SK-N-DZ (cell line): ENCODE measurements around the gene TFF1.

Experiments used
- DNase-seq: peaks from one replicate; pipeline ENCODE4 v3.0.0-alpha.2; 2015; ENCODE audit warnings: low spot score

The TFF1 gene

DNA sequence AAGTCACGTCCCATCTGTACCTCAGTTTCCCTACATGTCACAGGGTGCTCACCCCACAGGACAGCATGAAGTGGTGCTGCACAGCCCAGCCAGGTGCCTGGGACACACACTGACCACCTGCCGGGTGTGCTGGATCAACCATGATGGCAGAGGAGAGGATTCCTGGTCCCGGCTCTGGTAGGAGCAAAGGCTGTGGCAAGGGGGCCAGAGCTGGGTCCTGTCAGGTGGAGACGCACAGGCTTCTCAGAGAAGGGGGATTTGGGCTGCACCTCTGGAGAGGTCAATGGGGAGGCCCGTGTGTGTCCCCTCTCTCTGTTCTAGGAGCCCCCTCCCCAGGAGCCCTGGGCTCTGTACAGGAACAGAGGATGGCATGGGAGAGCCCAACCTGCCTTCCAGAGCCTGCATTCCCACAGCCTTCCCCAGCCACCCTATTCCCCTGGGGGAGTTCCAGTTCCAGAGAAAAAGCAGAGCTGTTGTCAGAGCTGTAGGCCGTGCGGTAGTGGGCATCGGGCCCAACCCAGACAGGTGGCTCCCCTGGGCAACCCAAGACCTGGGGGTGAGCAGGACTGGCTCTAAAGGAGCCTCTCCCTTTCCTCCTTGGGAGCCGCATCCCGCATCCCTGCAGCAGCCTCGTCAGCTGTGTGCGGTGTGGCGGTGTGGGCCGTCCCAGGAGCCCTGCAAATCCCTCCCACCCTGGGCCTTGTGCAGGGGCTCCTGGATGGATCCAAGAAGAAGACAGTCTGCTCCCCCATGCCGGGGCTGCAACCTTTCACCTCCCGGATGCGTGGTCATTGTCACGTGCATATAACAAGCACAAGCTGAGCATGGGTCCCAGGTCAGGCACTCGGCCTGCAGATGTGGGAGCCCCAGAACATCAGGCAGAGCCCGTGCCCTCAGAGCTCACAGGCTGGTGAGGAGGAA, 48.2 kb downstream of the TFF1 start:
- DNase-seq: no peak

DNA sequence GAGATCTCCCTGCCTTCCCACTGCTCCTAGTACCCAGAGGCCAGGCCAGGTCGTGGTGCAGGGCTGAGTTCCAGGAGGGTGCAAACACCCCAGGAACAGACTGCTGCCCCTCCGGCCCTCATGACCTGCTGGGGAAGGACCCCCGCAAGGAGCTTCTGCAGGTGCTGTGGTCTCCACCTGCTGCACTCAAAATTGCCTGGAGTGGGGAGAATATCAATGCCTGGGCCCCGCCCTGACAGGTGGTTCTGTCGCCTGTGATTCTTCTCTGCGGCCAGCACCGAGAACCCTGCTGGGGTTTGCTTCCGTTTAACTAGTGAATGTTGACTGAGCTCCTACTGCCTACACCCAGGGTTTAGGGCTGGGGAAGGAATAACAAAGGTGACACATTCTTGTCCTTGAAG, 49.0 kb downstream of the TFF1 start:
- DNase-seq: no peak

DNA sequence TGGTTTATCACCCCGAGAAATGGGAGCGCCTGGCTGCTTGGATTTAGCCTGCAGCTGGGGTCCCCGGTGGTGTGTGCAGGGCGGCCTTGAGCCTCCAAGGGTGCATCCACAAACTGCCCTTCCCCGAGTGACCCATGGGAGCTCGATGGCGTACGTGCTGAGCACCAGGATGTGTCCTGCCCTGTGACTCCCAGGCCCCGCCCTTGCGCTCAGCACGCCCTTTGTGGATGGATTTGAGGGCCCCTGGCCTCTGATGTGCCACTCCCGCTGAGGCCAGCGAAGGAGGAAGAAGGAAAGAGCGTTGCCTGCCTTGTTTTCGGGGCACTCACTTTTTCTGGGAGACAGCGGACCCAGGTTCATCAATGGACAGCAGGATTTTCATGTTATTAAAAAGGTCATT, 49.4 kb downstream of the TFF1 start:
- no peak for DNase-seq

DNA sequence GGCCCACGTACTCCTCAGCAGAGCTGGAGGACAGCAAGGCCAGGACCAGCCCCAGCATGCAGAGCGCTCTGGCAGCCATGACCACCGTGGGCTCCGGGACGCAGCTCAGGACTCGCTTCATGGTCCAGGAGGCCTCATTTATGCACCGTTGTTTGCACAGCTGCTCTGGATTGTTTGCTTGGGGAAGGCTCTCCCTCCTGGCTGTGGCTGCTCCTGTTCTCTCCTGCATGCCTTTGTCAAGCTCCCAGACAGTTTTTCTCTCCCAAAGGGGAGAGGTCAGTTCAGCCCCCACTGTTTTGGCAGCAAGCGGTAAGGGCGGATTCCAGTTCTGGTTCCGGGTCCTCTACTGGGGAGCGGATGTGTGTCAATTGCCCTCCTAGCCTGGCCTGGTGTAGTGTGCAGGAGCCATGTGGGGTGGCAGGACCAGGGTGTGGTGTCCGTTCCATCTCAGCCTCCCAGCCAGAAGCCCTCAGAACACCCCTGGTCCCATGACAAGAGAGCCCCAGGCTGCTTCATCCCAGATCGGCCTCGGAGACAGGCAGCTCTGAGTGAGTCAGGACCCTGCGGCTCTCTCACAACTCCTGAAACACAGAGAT, 50.9 kb downstream of the TFF1 start, which contains the start of gene TFF3:
Gene TFF3, minus strand, starts transcription at position 114 of the 596 bp plus-strand sequence. Its CDS starts 35 bp downstream, at position 79.
- DNase-seq: no peak

DNA sequence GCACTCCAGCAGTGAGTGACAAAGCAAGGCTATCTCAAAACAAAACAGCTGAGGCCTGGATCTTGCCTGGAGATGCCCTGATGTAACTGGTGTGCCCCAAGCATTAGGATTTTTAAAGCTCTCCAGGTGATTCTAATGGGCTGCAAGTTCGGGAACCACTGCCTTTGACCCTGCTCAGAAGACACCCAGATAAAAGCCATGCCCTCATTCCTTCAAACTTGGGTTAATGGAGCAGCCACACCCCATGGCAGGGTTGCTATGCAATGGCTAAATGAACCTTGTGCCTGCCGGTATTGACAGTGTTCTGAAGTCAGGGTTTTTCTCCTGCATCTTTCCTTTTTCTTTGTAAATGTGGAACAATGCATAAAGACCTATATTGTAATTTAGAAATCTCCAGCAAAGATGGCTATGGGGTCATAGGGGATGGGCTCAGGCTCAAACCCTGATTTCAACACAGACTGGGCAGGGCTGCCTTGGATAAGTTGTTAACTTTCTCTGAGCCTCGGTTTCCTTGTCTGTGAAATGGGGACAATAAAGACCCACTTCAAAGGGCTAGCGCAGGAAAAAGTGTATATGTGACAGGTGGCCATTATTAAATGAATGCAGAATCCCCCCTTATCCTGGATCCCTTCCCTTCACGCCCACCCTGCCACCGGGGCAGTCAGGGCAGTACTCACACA, 51.6 kb downstream of the TFF1 start:
- DNase-seq: no peak

DNA sequence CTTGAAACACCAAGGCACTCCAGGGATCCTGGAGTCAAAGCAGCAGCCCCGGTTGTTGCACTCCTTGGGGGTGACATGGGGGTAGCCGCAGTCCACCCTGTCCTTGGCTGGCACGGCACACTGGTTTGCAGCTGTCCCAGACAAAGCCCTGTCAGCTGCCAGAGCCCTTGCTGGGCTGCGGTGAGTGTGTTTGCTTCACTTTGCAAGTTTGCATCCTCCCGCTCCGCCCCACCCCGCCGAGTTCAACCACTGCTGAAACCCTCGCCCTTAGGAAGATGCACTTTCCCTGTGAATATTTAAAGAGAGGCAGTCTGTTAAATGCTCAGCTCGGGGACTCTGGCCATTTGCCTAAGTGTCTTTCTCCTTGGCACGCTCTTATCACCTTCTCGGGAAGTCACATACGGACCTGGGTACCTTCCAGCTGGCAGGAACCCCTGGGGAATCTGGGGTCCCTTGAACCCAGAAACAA, 52.8 kb downstream of the TFF1 start:
- DNase-seq: no peak

DNA sequence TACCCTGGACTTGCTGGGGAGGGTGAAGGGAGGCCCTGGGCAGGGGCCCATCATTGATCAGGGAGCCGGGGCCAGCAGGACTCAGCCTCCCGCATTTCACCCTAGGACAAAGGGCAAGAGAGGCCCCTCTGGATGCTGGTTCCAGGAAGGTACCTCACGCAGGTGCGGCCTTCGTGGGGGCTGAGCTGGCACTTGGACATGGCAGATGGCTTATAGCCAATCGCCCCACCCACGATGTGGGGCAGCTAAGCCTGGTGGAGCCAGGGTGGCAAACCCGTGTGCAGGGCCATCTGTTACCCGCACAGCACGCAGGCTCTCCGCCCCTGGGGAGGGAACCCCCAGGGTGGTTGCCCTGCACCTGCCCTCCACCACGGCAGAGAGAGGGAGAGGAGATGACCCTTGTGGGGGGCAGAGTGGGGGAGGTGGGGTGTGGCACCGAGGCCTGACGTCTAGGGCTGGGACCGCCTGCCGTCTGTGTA, 53.7 kb downstream of the TFF1 start:
- no peak for DNase-seq
